HG03135 (cell line): ENCODE results near the gene ATG101.
A peak's percentile ranks its signal among the peaks of the same experiment; 100 is the strongest.

Experiments
- ATAC-seq: cut with Tn5 transposase; IDR thresholded peaks from one replicate; pipeline ENCODE4 v1.9.1; 2021; ENCODE audit warnings: mild to moderate bottlenecking, moderate library complexity; ENCODE audit not compliant: unreplicated experiment

The ATG101 gene, protein sequence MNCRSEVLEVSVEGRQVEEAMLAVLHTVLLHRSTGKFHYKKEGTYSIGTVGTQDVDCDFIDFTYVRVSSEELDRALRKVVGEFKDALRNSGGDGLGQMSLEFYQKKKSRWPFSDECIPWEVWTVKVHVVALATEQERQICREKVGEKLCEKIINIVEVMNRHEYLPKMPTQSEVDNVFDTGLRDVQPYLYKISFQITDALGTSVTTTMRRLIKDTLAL

DNA sequence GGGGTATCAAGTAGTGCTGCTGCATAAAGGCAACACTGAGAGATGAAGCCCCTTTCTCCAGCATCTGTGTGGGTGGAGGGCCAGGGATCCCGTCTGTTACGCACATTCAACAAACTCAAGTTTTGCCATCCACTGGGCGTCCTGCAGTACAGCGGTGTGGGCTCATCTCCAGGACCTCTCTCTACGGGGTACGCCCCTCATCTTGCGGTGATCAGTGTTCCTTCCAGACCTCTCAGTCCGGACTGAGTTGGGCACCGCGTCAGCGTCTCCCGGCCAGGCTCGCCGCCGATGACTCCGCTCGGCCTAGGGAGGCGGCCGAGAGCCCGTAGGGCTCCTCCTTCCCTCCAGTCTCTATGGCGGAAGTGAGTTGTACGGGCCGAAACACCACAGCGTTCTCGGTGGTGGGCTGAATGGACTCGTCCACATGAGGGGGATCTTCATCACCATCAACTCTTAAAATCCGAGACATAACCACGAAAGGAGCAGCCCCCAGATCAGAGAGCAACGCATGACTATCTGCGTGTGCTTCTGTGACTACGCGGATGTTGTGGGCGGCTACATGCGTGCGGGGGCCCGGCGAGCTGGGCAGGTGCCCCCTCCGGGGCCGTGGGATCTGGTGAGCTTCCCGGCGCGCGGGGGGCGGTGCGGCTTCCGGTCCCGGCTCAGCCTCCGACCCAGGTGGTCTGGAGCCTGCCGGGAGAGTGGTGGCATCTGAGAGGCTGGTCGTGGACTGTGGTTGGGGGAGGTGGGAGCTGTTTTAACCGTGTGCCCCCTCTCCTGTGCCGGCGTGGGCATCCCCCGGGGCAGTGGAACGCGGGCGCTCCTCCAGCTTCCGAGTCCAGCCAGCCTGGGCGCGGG lies at the start of gene ATG101:
TSS of gene ATG101 (plus strand) at position 652 of the 858 bp plus-strand sequence. CDS start 3,673 bp downstream, outside the sequence.
- ATAC-seq: peak; percentile 91

DNA sequence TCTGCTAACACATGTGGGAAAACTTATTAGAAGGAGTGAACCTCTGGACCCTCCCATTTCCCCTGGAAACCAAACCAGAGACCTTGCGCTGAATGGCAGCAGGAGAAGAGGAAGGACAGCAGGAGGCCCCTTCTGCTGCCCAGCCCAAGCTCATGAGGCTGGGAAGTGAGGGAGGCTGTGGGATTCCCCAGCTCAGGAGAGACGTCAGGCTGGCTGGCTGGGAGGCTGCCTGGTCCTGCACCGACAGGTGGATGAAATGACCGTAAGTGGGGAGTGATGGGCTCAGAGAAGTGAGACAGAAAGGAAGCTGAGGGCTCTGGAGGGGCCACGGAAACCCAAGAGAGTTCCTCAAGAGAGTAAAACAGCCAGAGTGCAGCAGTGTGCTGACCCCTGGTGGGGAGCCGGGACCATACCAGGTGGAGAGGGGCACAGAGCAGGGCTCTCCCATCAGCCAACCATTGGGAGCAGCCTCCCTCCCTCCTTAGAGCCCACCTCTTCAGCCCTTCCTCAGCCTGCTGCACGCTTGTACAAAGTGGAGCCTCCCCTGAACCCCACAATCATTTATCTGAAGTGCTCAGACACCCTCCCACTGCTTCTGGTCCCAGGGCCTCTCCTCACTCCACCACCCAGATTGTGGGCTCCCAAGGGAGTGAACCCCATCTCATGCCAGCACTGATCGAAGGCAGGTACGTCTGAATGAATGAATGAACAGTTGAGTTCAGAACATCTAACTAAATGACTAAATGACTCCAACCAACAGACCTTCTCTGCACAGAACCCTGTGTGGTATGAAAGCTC lies 49.0 kb upstream of the ATG101 start:
- ATAC-seq: no peak

DNA sequence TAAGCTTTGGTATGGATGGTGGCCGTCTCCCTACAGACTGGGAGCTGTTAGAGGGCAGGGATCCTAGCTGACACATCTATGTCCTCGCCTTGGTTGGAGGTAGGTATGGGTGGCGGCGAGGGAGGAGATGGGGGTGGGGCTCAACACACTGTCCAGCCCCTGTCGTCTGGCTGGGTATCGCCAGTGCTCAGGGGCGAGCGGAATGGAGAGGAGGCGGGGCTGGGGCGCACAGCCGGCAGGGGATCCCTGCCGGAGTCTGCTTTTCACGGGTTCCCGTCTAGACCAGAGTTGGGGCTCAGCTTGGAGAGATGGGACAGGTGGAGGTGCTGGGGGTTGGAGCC lies 47.0 kb upstream of the ATG101 start:
- no peak for ATAC-seq

DNA sequence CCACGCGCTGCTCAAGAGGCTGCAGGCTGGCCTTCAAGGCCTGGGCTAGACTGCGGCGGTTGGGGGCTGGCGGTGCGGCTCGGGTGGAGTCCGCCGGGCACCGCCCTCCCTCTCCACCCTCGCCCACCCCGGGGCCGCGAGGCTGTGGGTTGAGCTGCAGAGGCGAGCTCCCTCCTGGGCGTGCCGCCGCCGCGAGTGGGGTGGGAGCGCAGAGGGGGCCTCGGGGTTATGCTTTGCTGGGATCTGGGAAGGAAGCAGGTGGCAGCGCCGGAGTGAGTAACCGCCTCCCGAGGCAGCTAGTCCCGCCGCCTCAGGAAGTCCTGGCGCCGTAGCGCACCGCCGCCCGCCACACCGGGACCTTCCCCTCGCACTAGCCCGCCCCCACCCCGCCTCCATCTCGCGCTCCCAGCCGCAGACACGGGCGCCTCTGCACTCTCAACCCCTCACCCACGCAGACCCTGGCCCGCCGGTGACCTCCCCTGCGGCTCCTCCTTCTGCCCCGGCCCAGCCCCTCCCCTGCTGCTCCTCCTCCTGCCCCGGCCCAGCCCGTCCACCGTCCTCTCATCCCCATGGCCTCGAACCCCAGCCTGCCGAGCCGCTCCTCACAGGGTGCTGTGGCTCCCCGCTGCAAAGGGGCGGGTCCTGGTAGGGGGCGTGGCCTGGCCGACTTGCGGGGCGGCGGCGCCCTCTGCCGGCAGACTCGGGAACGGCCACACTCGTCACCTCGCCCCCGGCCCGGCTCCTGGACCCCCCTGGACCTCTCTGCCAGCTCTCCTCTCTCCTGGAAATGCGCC lies 46.4 kb upstream of the ATG101 start:
- ATAC-seq: no peak

DNA sequence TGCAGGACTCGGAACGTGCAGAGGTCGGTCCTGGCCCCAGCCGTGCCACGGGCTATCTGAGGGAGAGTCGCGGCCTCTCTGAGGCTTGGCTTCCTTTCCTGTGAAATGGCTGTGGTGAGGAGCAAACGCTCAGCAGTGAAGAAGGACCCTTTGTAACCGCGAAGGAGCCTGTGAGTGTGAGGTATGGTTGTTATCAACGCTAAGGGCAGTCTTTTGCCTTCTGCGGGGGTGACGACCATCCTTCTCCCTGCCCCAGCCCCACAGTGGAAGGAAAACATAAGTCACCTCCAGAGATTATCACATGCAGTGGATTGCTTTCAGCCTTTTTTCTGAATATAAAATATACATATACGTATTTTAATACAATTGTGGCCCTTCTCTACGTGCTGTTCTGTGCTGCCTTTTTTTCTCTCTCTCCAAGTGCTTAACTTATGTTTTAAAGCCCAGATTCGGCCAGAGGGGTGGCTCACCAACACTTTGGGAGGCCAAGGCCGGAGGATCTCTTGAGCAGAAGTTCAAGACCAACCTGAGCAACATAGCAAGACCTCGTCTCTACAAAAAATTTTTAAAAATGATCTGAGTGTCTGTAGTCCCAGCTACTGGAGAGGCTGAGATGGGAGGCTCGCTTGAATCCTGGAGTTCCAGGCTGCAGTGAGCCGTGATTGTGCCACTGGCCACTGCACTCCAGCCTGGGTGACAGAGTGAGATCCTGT lies 45.6 kb upstream of the ATG101 start:
- no peak for ATAC-seq

DNA sequence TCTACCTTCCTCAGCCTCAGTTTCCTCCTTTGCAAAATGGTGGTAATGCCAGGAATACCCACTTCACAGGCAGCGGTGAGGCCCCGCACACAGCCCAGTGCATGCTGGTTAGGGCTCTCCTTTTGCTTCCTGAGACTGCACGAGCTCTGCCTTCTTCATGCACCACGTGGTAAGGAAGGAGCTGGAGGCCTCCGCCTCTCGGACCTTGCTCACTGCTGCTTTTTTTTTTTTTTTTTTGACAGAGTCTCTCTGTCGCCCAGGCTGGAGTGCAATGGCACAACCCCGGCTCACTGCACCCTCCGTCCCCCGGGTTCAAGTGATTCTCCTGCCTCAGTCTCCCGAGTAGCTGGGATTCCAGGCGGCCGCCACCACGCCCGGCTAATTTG lies 44.9 kb upstream of the ATG101 start:
- ATAC-seq: no peak

DNA sequence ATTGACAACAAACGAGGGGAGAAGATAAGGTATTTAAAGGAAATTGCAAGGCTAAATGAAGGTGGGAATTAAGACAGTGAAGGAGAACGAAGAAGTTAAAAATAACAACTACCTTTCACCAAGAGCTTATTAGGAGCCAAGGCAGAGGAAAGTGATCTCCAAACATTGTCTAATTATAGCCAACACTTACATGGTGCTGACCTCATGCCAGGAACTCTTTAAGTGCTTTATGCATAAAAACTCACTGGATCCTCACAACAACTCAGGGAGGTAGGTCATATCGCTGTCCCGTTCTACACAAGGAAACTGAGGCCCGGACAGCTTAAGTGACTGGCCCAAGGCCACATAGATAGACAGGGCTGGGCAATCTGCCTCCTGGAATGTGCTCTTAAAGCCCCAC lies 43.5 kb upstream of the ATG101 start:
- ATAC-seq: no peak

DNA sequence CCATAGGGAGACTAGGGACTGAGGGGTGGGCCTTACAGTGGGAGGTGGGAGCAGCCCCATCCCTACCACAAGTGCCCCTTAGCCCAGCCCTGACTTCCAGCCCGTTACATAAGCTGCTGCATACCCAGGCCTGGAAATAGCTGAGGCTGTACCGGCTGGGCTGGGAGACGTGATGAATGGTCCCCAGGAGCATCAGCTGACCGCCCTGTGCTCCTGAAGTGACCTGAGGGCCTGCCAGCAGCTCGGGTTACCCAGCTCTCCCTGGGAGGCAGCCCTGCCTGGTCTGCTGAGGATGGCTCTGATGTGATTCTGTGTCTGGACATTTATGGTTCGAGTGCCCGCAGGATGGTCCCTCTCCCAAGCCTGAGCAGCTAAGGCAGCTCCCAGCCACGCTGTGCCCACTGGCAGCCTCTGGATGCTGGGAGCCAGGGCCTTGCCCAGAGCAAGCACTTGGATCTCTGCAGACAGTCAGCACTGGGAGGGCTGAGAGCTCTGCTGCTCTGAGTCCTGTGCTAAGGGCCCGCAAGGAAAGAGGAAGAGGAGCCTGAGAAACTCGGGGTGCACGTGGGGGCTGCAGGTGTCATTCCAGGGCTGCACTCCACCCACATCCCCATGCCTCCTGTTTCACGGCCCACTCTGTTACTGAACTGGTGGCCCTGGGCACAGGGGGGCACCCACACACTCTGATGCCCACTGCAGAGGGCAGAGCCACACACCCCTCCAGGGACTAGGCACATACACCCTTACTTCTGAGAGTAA lies 42.5 kb upstream of the ATG101 start:
- no peak for ATAC-seq

DNA sequence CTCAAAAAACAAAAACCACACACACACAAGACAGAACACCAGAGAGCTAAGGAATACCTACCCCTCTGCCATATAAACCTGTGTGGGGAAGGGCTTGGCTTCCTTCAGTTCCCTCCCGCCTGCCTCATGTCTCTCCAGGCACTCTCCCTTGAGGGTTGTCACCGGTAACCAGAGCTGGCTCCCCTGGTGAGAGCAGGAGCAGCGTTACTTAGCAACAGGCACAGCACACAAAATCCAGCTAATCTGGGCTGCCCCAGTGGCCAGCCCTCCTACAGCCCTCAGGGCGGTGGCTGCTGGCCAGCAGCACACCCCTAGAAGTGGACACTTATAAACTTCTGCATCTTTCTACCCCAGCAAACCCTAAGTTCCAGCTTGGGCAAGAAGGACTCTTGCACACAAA lies 40.1 kb upstream of the ATG101 start:
- ATAC-seq: no peak

DNA sequence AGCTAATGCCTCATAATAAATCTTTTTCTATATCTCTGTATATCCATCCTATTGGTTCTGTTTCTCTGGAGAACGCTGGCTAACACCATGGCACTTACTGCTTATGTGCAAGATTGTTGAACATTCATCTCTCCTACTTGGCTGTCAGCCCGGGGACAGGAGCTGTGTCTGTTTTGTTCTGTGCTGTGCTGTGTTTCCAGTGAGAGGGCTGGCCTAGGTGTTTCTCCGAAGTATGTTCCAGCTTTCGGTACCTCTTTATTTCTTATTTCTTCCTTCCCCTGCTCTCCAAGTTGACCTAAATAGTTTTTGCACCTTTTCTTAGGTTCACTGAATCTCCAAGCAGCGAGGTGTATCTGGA lies 37.4 kb upstream of the ATG101 start:
- ATAC-seq: no peak

DNA sequence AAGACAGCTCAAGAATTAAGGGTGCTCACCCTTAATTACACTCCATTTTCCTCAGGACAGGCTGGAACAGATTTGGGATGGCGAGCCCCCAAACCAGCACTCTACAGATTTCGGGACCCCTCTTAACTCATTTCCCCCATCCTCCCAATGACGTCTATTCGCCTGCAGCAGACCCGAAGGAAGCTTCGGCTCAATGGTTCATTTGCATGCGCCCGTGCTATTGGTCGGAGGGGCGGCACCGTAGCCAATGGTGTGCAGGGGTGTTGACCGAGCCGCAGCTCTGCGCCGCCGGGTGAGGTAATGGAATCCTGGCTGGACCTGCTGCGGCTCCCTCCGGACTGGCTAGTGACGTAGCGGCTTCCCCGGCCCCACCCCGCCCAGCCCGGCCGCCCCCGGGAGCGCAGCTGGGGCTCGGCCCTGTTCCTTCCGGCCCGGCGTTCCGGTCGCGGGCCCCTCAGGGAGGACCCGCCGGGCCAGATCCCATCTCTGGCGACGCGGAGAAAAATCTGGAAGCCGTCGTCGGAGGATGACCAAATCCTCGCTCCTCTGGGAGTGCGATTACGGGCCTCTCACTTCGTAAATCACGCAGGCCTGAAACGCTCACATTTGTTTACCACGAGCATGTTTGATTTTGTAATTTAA lies 36.9 kb upstream of the ATG101 start:
- peak; percentile 95 for ATAC-seq

DNA sequence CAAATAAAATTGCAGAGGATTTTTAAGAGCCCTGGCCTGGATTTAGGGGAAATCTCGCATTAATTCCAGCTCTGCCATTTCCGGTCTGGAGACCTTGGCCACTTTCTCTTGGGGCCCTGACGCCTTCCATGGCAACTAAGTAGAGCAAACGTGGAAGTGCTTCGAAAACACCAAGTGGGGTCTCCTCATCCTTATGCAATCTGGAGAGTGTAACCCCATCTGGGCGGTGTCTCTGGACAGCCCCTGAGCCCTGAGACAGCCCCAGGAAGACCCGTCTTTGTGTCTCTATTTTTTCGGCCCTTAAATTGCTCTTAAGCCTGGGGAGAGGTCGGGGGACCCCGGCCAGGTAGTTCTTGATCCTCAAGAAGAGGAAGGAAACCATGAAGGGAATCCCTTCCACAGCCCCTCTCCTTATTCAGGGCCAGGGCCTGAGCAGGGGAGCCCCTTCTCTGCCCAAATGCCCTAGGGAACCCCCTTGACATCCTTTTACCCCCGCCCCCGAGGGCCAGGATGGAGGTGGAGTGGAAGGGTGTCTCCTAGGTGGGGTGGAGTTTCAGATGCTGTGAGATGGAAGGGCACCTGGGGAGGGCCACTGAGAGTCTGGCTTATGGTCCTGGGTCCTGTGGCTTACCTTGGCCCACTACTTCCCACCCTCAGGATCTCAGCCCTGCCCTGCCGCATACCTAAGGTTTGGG lies 36.2 kb upstream of the ATG101 start:
- no peak for ATAC-seq

DNA sequence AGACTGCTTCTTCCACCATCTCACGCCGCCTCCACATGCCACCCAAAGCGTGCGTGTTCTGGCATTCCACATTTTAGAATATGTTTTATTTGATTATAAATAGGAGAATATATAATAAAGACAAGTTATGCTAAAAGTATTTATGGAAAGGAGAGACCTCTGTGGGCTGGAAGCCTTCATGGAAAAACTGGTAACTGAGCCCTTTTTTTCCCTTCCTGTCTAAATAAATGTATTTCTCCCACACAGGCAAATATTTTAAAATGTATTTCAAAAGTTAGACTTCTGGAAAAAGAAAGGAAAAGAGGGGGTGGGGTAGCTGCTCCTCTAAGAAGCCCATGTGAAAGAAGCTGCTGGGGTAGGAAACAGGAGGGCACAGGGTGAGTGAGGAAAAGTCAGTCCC lies 34.6 kb upstream of the ATG101 start:
- no peak for ATAC-seq

DNA sequence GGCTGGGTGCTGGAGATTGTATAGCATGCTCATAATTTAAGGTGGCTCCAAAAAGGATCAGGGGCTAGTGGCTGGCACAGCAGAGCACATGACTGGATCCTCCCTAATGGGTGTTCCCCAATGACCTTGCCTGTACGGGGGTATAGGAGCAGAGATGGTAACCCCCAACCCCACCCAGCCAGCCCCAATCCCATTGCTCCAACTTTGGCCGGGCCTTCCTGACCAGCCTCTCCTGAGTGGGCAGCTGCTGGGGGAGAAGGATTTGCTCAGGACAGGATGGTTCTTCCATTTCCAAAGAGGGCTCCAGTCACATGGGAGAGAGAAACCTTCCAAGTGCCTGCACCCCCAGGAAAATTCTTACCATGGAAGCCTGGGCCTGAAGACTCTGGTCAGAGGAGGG lies 33.9 kb upstream of the ATG101 start:
- ATAC-seq: no peak

DNA sequence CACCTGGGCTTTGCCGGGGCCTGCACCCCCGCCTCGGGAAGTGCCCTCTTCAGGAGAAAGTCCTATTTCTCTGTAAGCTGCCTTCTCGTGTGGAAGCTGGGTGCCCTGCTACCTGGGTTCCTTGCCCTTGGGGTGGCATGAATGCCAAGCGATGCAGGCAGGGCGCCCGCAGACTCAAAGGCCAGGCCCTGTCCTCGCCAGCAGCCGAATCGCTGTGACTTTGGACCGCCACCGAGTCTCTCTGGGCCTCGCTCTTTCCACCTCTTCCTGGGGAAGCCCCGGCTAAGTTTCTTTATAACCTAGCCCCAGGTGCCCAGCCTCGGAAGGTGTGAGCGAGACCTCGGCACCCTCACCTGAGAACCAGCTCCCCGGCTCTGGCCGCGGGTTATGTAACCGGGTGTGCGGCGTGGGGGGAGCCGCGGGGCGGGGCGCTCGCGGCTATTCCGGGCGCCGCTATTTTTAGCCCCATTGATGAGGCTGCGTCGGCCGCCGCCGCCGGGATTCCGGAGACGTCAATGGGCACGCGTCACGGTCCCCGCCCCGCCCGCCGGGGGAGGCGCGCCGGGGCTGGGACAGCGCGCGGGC lies 33.1 kb upstream of the ATG101 start:
- peak; percentile 30 for ATAC-seq

DNA sequence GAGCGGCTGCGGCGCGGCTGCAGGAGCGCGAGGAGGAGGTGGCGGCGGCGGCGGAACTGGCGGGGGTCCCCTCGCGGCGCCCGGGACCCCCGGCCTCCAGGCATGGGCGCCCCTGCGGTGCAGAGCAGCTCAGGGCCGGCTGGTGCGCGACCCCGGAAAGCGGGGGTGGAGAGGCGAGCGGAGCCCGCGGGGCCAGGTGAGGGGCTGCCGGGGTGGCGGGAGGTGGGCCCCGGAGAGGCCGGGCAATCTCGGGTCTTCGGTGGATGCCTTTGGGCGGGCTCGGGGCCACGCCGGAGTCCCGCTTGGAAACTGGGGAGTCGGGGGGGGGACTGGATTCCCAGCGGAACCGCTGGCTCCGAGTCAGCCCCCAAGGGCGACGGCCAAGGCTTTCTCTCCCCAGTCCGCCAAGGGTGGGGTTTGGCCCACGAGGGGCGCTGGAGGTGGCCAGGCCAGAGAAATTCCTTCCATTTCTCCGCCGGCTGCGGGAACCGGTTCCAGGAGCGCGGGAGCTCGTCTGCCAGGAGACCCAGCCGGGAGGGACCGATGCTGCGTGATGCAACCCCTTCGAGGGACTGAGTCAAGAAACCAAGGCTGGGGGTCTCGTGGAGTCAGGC lies 32.4 kb upstream of the ATG101 start:
- ATAC-seq: no peak

DNA sequence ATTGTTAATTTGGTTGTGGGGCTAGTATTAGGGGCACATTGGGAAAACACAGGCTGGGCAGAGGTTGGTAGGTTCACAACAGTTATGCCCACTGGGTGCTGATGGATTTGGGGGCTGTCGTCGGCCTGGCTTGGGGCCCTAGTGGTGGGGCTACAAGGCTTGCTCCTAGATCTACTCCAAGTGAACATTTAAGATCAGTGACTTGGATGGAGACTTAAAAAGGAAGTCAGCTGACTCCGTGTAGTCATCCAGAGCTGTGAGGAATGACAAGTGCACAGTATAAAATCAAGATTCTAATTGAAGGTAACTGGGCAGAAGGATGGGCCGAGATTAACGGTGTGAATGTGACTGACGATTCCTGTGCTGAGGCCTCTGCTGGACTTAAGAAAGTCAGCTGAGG lies 31.3 kb upstream of the ATG101 start:
- ATAC-seq: no peak

DNA sequence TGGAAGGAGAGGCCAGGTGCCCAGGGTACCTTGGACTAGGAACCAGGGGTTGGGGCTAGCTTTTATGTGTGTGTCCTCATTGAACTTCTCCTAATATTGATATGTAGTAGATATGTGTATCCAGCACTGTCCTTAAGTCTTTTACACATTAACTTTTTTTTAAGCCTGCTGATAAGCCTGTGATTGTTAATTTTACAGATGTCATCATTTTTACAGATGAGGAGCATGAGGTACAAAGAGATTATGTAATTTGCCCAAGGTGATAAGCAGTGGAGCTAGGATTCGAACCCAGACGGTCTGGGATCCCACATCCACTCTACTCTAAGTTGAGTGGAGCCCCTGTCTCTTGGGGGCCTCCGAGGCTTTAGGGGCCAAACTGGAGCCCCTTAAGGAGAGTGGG lies 28.7 kb upstream of the ATG101 start:
- ATAC-seq: no peak
